Activated naive CD8-positive, alpha-beta T cell treated with anti-CD3 and anti-CD28 coated beads, Interleukin-2, amount 50 U/mL, for 24 hours (primary cell): ENCODE results near the gene MDN1.

ENCODE experiments used
- ATAC-seq: fragments of 150-1000 bp; cut with Tn5 transposase; one replicate; pipeline ENCODE4 v1.10.0; 2021
- DNase-seq: peaks from one replicate; pipeline ENCODE4 v3.0.0; 2021
- H3K27ac Mint-ChIP-seq: one replicate; pipeline ENCODE4 v1.8.0; 2021; ENCODE audit warnings: mild to moderate bottlenecking, mixed read lengths
- H3K27me3 Mint-ChIP-seq: one replicate; pipeline ENCODE4 v1.8.0; 2021; ENCODE audit warnings: mixed read lengths
- H3K36me3 Mint-ChIP-seq: one replicate; pipeline ENCODE4 v1.8.0; 2021; ENCODE audit warnings: low read depth, mixed read lengths
- H3K4me1 Mint-ChIP-seq: one replicate; pipeline ENCODE4 v1.8.0; 2021; ENCODE audit warnings: mixed read lengths
- H3K4me3 Mint-ChIP-seq: one replicate; pipeline ENCODE4 v1.8.0; 2021; ENCODE audit warnings: mild to moderate bottlenecking, moderate library complexity, mixed read lengths
- H3K9me3 Mint-ChIP-seq: one replicate; pipeline ENCODE4 v1.8.0; 2021; ENCODE audit warnings: mixed read lengths

The MDN1 gene

GRCh38 chr6:89716532-89716931 is 103.1 kb downstream of the MDN1 start:
- Mint-ChIP-seq H3K4me1 (no peaks in the 10 kb centered on the region), H3K27me3 (no peaks in the 10 kb centered on the region), H3K9me3 (no peaks in the 10 kb centered on the region), H3K4me3 (no peak overlapping the region), H3K27ac (no peak overlapping the region), H3K36me3 (peaks cover 74% of the 10 kb centered on the region)
- DNase-seq: no peak
- ATAC-seq: no peak

- DNase-seq: no peak
- H3K27me3 Mint-ChIP-seq: no peaks in the 10 kb centered on the region
- no peak for ATAC-seq
- peaks cover 85% of the 10 kb centered on the region for H3K36me3 Mint-ChIP-seq
- no peaks in the 10 kb centered on the region for H3K9me3 Mint-ChIP-seq
- no peak overlapping the region for H3K4me3 Mint-ChIP-seq
- H3K27ac Mint-ChIP-seq: no peak overlapping the region
- H3K4me1 Mint-ChIP-seq: no peaks in the 10 kb centered on the region
Measured at GRCh38 chr6:89711801-89712200, 107.8 kb downstream of the MDN1 start.

GRCh38 chr6:89708316-89708715 is 111.3 kb downstream of the MDN1 start:
- H3K4me3 Mint-ChIP-seq: no peak overlapping the region

GRCh38 chr6:89707766-89708165 is 111.8 kb downstream of the MDN1 start:
- Mint-ChIP-seq H3K4me1 (peaks cover 1% of the 10 kb centered on the region), H3K36me3 (peaks cover 72% of the 10 kb centered on the region), H3K27ac (no peak overlapping the region), H3K9me3 (no peaks in the 10 kb centered on the region), H3K27me3 (no peaks in the 10 kb centered on the region), H3K4me3 (no peak overlapping the region)
- DNase-seq (no peak), ATAC-seq (no peak)

More at GRCh38 chr6:89708316-89708715, 111.3 kb downstream of the MDN1 start:
- Mint-ChIP-seq H3K27me3 (no peaks in the 10 kb centered on the region), H3K4me1 (peaks cover 1% of the 10 kb centered on the region), H3K9me3 (no peaks in the 10 kb centered on the region), H3K27ac (no peak overlapping the region), H3K36me3 (peaks cover 75% of the 10 kb centered on the region)
- no peak for DNase-seq
- ATAC-seq: no peak

- Mint-ChIP-seq H3K36me3 (peaks cover 67% of the 10 kb centered on the region), H3K9me3 (no peaks in the 10 kb centered on the region), H3K27me3 (no peaks in the 10 kb centered on the region), H3K4me1 (peaks cover 1% of the 10 kb centered on the region), H3K4me3 (no peak overlapping the region), H3K27ac (no peak overlapping the region)
- ATAC-seq: no peak
- no peak for DNase-seq
Measured at GRCh38 chr6:89706121-89706520, 113.5 kb downstream of the MDN1 start.

- H3K27ac Mint-ChIP-seq: no peak overlapping the region
- peaks cover 1% of the 10 kb centered on the region for H3K4me1 Mint-ChIP-seq
- ATAC-seq (no peak), DNase-seq (no peak)
- H3K9me3 Mint-ChIP-seq: no peaks in the 10 kb centered on the region
- no peaks in the 10 kb centered on the region for H3K27me3 Mint-ChIP-seq
- no peak overlapping the region for H3K4me3 Mint-ChIP-seq
- H3K36me3 Mint-ChIP-seq: peaks cover 59% of the 10 kb centered on the region
Measured at GRCh38 chr6:89703292-89703691, 116.3 kb downstream of the MDN1 start.

- H3K4me3 Mint-ChIP-seq: no peak overlapping the region
- ATAC-seq: no peak
Measured at GRCh38 chr6:89702349-89702748, 117.2 kb downstream of the MDN1 start.

GRCh38 chr6:89695667-89696066 is 123.9 kb downstream of the MDN1 start:
- H3K9me3 Mint-ChIP-seq: no peaks in the 10 kb centered on the region
- no peaks in the 10 kb centered on the region for H3K4me1 Mint-ChIP-seq
- no peak overlapping the region for H3K27ac Mint-ChIP-seq
- H3K4me3 Mint-ChIP-seq: no peak overlapping the region
- H3K27me3 Mint-ChIP-seq: no peaks in the 10 kb centered on the region
- no peak for ATAC-seq
- peaks cover 56% of the 10 kb centered on the region for H3K36me3 Mint-ChIP-seq
- DNase-seq: no peak

More at GRCh38 chr6:89702349-89702748, 117.2 kb downstream of the MDN1 start:
- Mint-ChIP-seq H3K27ac (no peak overlapping the region), H3K36me3 (peaks cover 57% of the 10 kb centered on the region), H3K27me3 (no peaks in the 10 kb centered on the region), H3K4me1 (peaks cover 1% of the 10 kb centered on the region), H3K9me3 (no peaks in the 10 kb centered on the region)
- no peak for DNase-seq

GRCh38 chr6:89694428-89694827 is 125.2 kb downstream of the MDN1 start:
- no peaks in the 10 kb centered on the region for H3K4me1 Mint-ChIP-seq
- H3K4me3 Mint-ChIP-seq: no peak overlapping the region
- no peak for DNase-seq
- no peaks in the 10 kb centered on the region for H3K9me3 Mint-ChIP-seq
- H3K36me3 Mint-ChIP-seq: peaks cover 60% of the 10 kb centered on the region
- no peaks in the 10 kb centered on the region for H3K27me3 Mint-ChIP-seq
- no peak overlapping the region for H3K27ac Mint-ChIP-seq
- no peak for ATAC-seq

- Mint-ChIP-seq H3K27me3 (no peaks in the 10 kb centered on the region), H3K27ac (peak overlapping the region; percentile 18), H3K36me3 (peaks cover 60% of the 10 kb centered on the region), H3K9me3 (no peaks in the 10 kb centered on the region), H3K4me3 (no peak overlapping the region), H3K4me1 (no peaks in the 10 kb centered on the region)
- no peak for ATAC-seq
- no peak for DNase-seq
Measured at GRCh38 chr6:89693207-89693606, 126.4 kb downstream of the MDN1 start.

GRCh38 chr6:89692256-89692655 is 127.3 kb downstream of the MDN1 start:
- no peaks in the 10 kb centered on the region for H3K9me3 Mint-ChIP-seq
- H3K4me3 Mint-ChIP-seq: no peak overlapping the region
- no peak overlapping the region for H3K27ac Mint-ChIP-seq
- H3K36me3 Mint-ChIP-seq: peaks cover 61% of the 10 kb centered on the region
- H3K27me3 Mint-ChIP-seq: no peaks in the 10 kb centered on the region
- H3K4me1 Mint-ChIP-seq: no peaks in the 10 kb centered on the region
- no peak for ATAC-seq
- no peak for DNase-seq

GRCh38 chr6:89690944-89691324 is 128.7 kb downstream of the MDN1 start:
- Mint-ChIP-seq H3K36me3 (peaks cover 68% of the 10 kb centered on the region), H3K27ac (no peak overlapping the region), H3K4me3 (no peak overlapping the region), H3K27me3 (no peaks in the 10 kb centered on the region), H3K9me3 (no peaks in the 10 kb centered on the region), H3K4me1 (no peaks in the 10 kb centered on the region)
- ATAC-seq (no peak), DNase-seq (no peak)

GRCh38 chr6:89689732-89690131 is 129.9 kb downstream of the MDN1 start:
- DNase-seq (no peak), ATAC-seq (no peak)
- Mint-ChIP-seq H3K4me1 (no peaks in the 10 kb centered on the region), H3K36me3 (peaks cover 74% of the 10 kb centered on the region), H3K27ac (no peak overlapping the region), H3K9me3 (no peaks in the 10 kb centered on the region), H3K4me3 (no peak overlapping the region), H3K27me3 (no peaks in the 10 kb centered on the region)

GRCh38 chr6:89688328-89688727 is 131.3 kb downstream of the MDN1 start:
- no peaks in the 10 kb centered on the region for H3K4me1 Mint-ChIP-seq
- H3K27me3 Mint-ChIP-seq: no peaks in the 10 kb centered on the region
- no peaks in the 10 kb centered on the region for H3K9me3 Mint-ChIP-seq
- ATAC-seq: no peak
- no peak overlapping the region for H3K27ac Mint-ChIP-seq
- no peak overlapping the region for H3K4me3 Mint-ChIP-seq
- no peak for DNase-seq
- peaks cover 68% of the 10 kb centered on the region for H3K36me3 Mint-ChIP-seq

GRCh38 chr6:89685311-89685710 is 134.3 kb downstream of the MDN1 start:
- Mint-ChIP-seq H3K4me1 (no peaks in the 10 kb centered on the region), H3K9me3 (no peaks in the 10 kb centered on the region), H3K27me3 (no peaks in the 10 kb centered on the region), H3K4me3 (no peak overlapping the region), H3K36me3 (peaks cover 66% of the 10 kb centered on the region), H3K27ac (no peak overlapping the region)
- DNase-seq (no peak), ATAC-seq (no peak)

GRCh38 chr6:89682991-89683390 is 136.6 kb downstream of the MDN1 start:
- no peak overlapping the region for H3K4me3 Mint-ChIP-seq
- ATAC-seq: no peak
- H3K9me3 Mint-ChIP-seq: no peaks in the 10 kb centered on the region
- no peak overlapping the region for H3K27ac Mint-ChIP-seq
- H3K36me3 Mint-ChIP-seq: peaks cover 62% of the 10 kb centered on the region
- no peaks in the 10 kb centered on the region for H3K4me1 Mint-ChIP-seq
- H3K27me3 Mint-ChIP-seq: no peaks in the 10 kb centered on the region
- DNase-seq: no peak
